AG09309 (cell line): Measurements from ENCODE around the gene MCF2L2.

Experiments
- DNase-seq: peaks from one replicate; pipeline ENCODE4 v3.0.0-alpha.2; 2010; ENCODE audit warnings: low read depth
- H3K4me3 ChIP-seq: 2 replicates; pipeline ENCODE4 v1.5.1; 2011; ENCODE audit warnings: mild to moderate bottlenecking, low read depth, low read length, moderate library complexity; ENCODE audit not compliant: control insufficient read depth
- TF ChIP-seq, protein P1 (sequence below): IDR thresholded peaks from 2 replicates; pipeline ENCODE4 v1.5.1; 2011; ENCODE audit warnings: mild to moderate bottlenecking, low read depth, low read length, inconsistent platforms; ENCODE audit not compliant: insufficient read depth, control insufficient read depth; ENCODE audit errors: missing control alignments

Gene MCF2L2

DNA sequence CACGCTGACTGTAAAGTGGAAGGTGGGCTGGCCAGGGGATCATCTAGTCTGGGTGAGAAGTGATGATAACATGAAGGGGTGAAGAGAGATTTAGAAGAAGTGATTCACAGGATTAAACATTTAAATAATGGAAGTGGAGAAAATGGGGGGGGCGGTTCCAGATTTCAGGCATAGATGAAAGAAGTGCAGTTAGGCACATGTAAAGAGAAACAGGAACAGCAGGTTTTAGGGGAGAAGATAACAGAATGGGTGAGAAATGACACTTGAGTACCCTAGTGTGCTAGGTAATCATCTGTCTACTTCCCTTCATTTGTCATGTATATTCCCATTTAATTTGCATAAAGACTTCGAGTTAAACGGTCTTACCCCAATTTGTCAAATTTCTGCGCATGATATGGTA, 160.1 kb downstream of the MCF2L2 start:
- TF ChIP-seq, protein P1, sequence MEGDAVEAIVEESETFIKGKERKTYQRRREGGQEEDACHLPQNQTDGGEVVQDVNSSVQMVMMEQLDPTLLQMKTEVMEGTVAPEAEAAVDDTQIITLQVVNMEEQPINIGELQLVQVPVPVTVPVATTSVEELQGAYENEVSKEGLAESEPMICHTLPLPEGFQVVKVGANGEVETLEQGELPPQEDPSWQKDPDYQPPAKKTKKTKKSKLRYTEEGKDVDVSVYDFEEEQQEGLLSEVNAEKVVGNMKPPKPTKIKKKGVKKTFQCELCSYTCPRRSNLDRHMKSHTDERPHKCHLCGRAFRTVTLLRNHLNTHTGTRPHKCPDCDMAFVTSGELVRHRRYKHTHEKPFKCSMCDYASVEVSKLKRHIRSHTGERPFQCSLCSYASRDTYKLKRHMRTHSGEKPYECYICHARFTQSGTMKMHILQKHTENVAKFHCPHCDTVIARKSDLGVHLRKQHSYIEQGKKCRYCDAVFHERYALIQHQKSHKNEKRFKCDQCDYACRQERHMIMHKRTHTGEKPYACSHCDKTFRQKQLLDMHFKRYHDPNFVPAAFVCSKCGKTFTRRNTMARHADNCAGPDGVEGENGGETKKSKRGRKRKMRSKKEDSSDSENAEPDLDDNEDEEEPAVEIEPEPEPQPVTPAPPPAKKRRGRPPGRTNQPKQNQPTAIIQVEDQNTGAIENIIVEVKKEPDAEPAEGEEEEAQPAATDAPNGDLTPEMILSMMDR = no peak
- no peak for DNase-seq
- no peak overlapping the region for H3K4me3 ChIP-seq

DNA sequence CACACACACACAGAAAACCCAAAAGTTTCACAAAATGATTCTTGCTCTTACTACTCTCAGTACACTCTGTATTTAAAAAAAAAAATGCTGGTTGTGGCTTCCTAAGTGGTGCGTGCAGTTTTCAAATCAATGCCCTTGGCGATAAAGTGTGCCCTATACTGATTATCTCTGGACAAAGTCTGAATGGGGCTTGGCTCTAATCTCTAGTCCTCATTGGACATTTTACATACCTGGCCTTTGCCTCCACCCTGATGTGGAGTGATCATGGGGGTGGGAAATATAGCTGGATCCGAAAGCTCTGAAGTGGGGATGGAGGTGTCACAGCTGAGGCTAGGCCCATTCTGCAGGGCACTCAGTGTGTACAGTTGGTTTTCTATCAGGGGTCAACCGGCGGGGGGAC, 161.3 kb downstream of the MCF2L2 start:
- TF ChIP-seq, protein P1 = no peak
- no peak for DNase-seq
- H3K4me3 ChIP-seq = no peak overlapping the region

GRCh38 chr3:183266454-183266853, 162.0 kb downstream of the MCF2L2 start:
- no peak for DNase-seq
- TF ChIP-seq, protein P1 = no peak
- H3K4me3 ChIP-seq = no peak overlapping the region

DNA sequence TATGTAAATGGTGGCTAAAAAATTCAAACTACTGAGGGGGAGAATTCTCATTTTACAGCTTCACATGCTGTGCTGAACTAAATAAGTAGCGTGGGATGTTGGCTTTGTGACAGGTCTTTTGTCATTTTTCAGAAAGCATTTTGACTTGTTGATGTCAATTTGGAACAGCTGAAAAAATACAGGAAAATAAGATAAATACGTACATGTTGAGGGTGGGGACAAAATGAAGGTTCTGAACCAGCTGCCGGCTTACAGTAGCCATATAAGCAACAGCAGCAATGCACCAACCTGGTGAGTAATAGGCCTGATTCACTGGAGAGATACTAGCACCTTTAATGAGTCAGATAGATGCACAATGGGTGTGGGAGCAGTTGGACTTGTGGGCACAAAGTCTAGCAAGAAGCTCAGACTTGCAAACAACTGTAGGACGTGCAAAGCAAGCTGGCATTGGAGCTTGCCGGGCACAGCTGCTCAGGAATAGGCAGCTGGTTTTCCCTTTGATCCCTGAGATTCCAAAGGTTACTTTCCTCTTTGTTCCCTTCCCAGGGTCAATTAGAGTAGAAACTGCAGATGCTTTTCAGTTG, 162.5 kb downstream of the MCF2L2 start:
- no peak overlapping the region for H3K4me3 ChIP-seq
- DNase-seq = no peak
- TF ChIP-seq, protein P1 = no peak

GRCh38 chr3:183265157-183265642, 163.2 kb downstream of the MCF2L2 start:
- DNase-seq = no peak
- no peak overlapping the region for H3K4me3 ChIP-seq
- TF ChIP-seq, protein P1 = no peak

GRCh38 chr3:183264268-183264667, 164.2 kb downstream of the MCF2L2 start:
- DNase-seq = no peak
- H3K4me3 ChIP-seq = no peak overlapping the region
- TF ChIP-seq, protein P1 = no peak
